Upper lobe of right lung (tissue), 1 donor: ENCODE data around the gene SLCO3A1. TPM values are rescaled to one million over a fixed set of nuclear protein-coding genes. Genes with fewer than 3 reads are reported as not detected.

ENCODE experiments used
- ATAC-seq: fragments of 200-7000 bp; cut with Tn5 transposase; one replicate; pipeline ENCODE4 v1.9.1; 2020; ENCODE audit warnings: mild to moderate bottlenecking, moderate library complexity
- DNase-seq: peaks from one replicate; pipeline ENCODE4 v3.0.0-alpha.2; 2020
- H3K27ac ChIP-seq: fragments of 200-600 bp; one replicate; pipeline ENCODE4 v1.8.0; 2022
- H3K27me3 ChIP-seq: fragments of 200-600 bp; one replicate; pipeline ENCODE4 v1.8.0; 2022; ENCODE audit warnings: mild to moderate bottlenecking
- H3K36me3 ChIP-seq: fragments of 200-600 bp; one replicate; pipeline ENCODE4 v1.8.0; 2022
- H3K4me1 ChIP-seq: fragments of 200-600 bp; one replicate; pipeline ENCODE4 v1.8.0; 2022
- H3K4me3 ChIP-seq: fragments of 200-600 bp; one replicate; pipeline ENCODE4 v1.8.0; 2022; ENCODE audit warnings: mild to moderate bottlenecking
- H3K9me3 ChIP-seq: fragments of 200-600 bp; one replicate; pipeline ENCODE4 v1.8.0; 2022
- intact Hi-C: fragments of 100-400 bp; cut with DNase I; formaldehyde crosslinking; loops from one replicate; pipeline ENCODE4 v1.11.0; 2022
- total RNA-seq: library from RNA; stranded (reverse); fragmentation: NEBNext Ultra II Directional; extraction: Animal tissue kit (Norgen Biotek cat#: 25700); gene quantifications from one replicate; pipeline ENCODE4 v1.2.1, GENCODE V29; 2021
- TF ChIP-seq, protein P1 (sequence below): fragments of 200-600 bp; IDR thresholded peaks from one replicate; pipeline ENCODE4 v1.8.0; 2022; ENCODE audit warnings: antibody characterized with exemption
- donor health status: DM: no; HTN: yes; CAD: no; lungs with severe emphysema.

Gene SLCO3A1
- total RNA-seq, 1 donor from 2014 or later, result 50.6 TPM

DNA sequence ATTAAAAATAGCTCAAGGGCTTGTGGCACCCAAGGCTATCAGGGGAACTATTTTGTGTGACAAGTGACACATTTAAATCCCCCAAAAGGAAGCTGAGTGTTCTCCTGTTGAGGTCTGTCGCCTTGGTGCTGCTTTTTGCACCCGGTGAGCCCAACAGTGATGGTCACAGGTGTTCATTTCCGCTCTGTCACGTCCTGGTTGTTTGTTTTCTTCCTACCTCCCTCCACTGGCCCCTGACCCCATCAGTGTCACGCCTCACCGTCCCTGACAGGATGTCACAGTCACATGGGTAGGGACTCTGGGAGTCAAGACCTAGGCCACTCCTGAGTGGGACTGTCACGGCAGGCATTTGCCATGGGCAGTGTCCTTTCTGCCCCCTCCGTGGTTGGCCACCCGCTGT is 11.2 kb downstream of the SLCO3A1 start:
- Histone ChIP-seq H3K27ac (no peak overlapping the region), H3K4me1 (peaks cover 73% of the 10 kb centered on the region), H3K36me3 (no peaks in the 10 kb centered on the region), H3K4me3 (no peak overlapping the region), H3K27me3 (no peaks in the 10 kb centered on the region), H3K9me3 (no peaks in the 10 kb centered on the region)
- DNase-seq (no peak), ATAC-seq (no peak)
- TF ChIP-seq, protein P1, sequence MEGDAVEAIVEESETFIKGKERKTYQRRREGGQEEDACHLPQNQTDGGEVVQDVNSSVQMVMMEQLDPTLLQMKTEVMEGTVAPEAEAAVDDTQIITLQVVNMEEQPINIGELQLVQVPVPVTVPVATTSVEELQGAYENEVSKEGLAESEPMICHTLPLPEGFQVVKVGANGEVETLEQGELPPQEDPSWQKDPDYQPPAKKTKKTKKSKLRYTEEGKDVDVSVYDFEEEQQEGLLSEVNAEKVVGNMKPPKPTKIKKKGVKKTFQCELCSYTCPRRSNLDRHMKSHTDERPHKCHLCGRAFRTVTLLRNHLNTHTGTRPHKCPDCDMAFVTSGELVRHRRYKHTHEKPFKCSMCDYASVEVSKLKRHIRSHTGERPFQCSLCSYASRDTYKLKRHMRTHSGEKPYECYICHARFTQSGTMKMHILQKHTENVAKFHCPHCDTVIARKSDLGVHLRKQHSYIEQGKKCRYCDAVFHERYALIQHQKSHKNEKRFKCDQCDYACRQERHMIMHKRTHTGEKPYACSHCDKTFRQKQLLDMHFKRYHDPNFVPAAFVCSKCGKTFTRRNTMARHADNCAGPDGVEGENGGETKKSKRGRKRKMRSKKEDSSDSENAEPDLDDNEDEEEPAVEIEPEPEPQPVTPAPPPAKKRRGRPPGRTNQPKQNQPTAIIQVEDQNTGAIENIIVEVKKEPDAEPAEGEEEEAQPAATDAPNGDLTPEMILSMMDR, result no peak
- intact Hi-C loops, result no loop called here

DNA sequence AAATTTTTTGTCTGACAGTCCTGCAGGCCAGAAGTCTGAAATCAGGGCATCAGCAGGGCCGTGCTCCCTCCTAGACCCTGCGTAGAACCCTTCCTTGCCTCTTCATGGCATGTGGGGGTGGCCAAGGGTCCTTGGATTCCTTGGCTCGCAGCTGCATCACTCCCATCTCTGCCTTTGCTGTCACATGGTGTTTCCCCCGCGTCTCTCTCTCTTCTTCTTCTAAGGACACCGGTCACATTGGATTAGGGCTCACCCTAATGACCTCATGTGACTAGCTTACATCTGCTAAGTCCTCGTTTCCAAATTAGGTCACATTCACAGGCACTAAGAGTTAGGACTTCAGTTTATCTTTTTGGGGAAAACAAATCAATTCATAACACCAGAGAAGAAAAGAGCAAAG is 12.0 kb downstream of the SLCO3A1 start:
- intact Hi-C loops, result no loop called here
- ATAC-seq, result no peak
- Histone ChIP-seq H3K4me3 (no peak overlapping the region), H3K9me3 (no peaks in the 10 kb centered on the region), H3K36me3 (no peaks in the 10 kb centered on the region), H3K27ac (peak overlapping the region; percentile 84), H3K27me3 (no peaks in the 10 kb centered on the region), H3K4me1 (peaks cover 73% of the 10 kb centered on the region)
- no peak for DNase-seq
- TF ChIP-seq, protein P1, result no peak

DNA sequence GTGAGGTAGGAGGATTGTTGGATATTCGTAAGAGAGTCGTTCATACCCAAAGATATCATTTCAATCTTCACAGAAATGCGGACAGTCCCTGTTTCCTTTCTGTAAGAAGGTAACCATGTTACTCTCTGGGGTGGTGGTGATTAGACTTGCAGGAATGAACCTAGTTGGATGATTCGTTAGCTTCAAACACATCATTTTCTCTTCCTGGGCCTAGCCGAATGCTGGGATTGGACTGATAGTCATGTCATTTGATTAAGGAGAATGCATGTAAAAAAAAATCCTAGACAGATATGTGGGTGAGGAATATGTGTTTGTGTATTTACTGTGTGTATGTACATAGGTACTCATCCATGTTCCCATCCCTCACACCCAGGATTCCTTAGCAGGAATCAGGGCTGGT is 12.4 kb downstream of the SLCO3A1 start:
- intact Hi-C loops, result no loop called here
- no peaks in the 10 kb centered on the region for H3K27me3 ChIP-seq
- no peak overlapping the region for H3K4me3 ChIP-seq
- TF ChIP-seq, protein P1, result no peak
- peaks cover 68% of the 10 kb centered on the region for H3K4me1 ChIP-seq
- peak overlapping the region; percentile 84 for H3K27ac ChIP-seq
- H3K36me3 ChIP-seq, result no peaks in the 10 kb centered on the region
- no peaks in the 10 kb centered on the region for H3K9me3 ChIP-seq
- ATAC-seq, result no peak
- DNase-seq, result no peak

GRCh38 chr15:91866371-91866905 is 12.9 kb downstream of the SLCO3A1 start:
- Histone ChIP-seq H3K9me3 (no peaks in the 10 kb centered on the region), H3K27me3 (no peaks in the 10 kb centered on the region), H3K36me3 (no peaks in the 10 kb centered on the region), H3K4me1 (peaks cover 68% of the 10 kb centered on the region), H3K27ac (peak overlapping the region; percentile 84), H3K4me3 (no peak overlapping the region)
- ATAC-seq (peak; percentile 29), DNase-seq (no peak)
- TF ChIP-seq, protein P1, result no peak
- intact Hi-C loops, result no loop called here

GRCh38 chr15:91866971-91867372 is 13.5 kb downstream of the SLCO3A1 start:
- Histone ChIP-seq H3K9me3 (no peaks in the 10 kb centered on the region), H3K36me3 (no peaks in the 10 kb centered on the region), H3K4me1 (peaks cover 73% of the 10 kb centered on the region), H3K27me3 (no peaks in the 10 kb centered on the region), H3K4me3 (no peak overlapping the region), H3K27ac (peak overlapping the region; percentile 84)
- TF ChIP-seq, protein P1, result no peak
- intact Hi-C loops, result no loop called here
- DNase-seq (peak; percentile 87), ATAC-seq (peak; percentile 85)

DNA sequence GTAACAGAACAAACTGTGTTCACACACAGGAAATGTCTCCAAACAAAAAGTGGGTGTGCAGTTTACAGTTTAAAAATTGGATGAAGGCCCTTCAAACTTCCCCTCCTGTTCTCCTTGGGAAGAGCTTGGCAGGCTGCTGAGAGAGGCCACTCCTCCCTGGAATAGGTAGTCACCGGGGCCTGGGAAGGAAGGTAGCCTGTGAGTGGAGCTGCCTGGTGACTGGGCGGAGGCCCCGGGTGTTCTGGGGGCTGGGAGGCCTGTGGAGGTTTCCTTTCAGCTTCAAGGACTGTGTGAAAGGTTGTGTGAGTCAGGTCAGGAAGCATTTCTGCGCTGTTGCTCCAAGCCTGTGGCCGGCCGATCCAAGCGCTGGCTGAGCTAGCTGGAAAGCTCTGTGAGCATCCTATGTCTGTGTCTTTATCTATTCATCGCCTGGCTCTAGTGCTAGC is 14.1 kb downstream of the SLCO3A1 start:
- no peaks in the 10 kb centered on the region for H3K36me3 ChIP-seq
- ATAC-seq, result peak; percentile 94
- peak; percentile 92 for DNase-seq
- peaks cover 77% of the 10 kb centered on the region for H3K4me1 ChIP-seq
- H3K27ac ChIP-seq, result peak overlapping the region; percentile 84
- intact Hi-C loops, result no loop called here
- TF ChIP-seq, protein P1, result no peak
- no peaks in the 10 kb centered on the region for H3K9me3 ChIP-seq
- peak overlapping the region; percentile 3 for H3K4me3 ChIP-seq
- no peaks in the 10 kb centered on the region for H3K27me3 ChIP-seq
